Effector CD8-positive, alpha-beta T cell (primary cell): ENCODE data around the gene CCDC152.

Experiments
- DNase-seq: peaks from one replicate; lab custom pipeline; 2025; lab: John Stamatoyannopoulos, UW

CCDC152 gene

GRCh38 chr5:42781584-42781983 lies 25.0 kb downstream of the CCDC152 start:
- DNase-seq, result no peak

- DNase-seq, result no peak
These were observed 27.5 kb downstream of the CCDC152 start for GRCh38 chr5:42784132-42784531.

GRCh38 chr5:42785756-42786155 lies 29.1 kb downstream of the CCDC152 start:
- no peak for DNase-seq

GRCh38 chr5:42787073-42787472 lies 30.5 kb downstream of the CCDC152 start:
- DNase-seq, result no peak

- DNase-seq, result no peak
These were observed 31.2 kb downstream of the CCDC152 start for GRCh38 chr5:42787845-42788244.

- DNase-seq, result no peak
These were observed 34.5 kb downstream of the CCDC152 start for GRCh38 chr5:42791151-42791550.

- DNase-seq, result no peak
These were observed 41.9 kb downstream of the CCDC152 start for GRCh38 chr5:42798284-42799240.

GRCh38 chr5:42799241-42799608 lies 42.6 kb downstream of the CCDC152 start:
- no peak for DNase-seq

GRCh38 chr5:42799668-42800114 lies 43.1 kb downstream of the CCDC152 start:
- no peak for DNase-seq

- no peak for DNase-seq
These were observed 44.2 kb downstream of the CCDC152 start for GRCh38 chr5:42800748-42801330.

- DNase-seq, result no peak
These were observed 45.0 kb downstream of the CCDC152 start for GRCh38 chr5:42801516-42802166.

GRCh38 chr5:42804717-42805339 lies 48.2 kb downstream of the CCDC152 start:
- no peak for DNase-seq

- DNase-seq, result no peak
These were observed 49.5 kb downstream of the CCDC152 start for GRCh38 chr5:42806004-42806700.

GRCh38 chr5:42806701-42807262 lies 50.2 kb downstream of the CCDC152 start:
- no peak for DNase-seq

- no peak for DNase-seq
These were observed 51.3 kb downstream of the CCDC152 start for GRCh38 chr5:42807722-42808447.

- DNase-seq, result no peak
These were observed 52.4 kb downstream of the CCDC152 start for GRCh38 chr5:42808888-42809611.

- no peak for DNase-seq
These were observed 54.4 kb downstream of the CCDC152 start for GRCh38 chr5:42810834-42811590.

GRCh38 chr5:42811591-42812446 lies 55.2 kb downstream of the CCDC152 start, which contains the start of gene SELENOP:
Gene SELENOP, minus strand, starts transcription at chr5:42811892. Its CDS starts 3,539 bp downstream, at chr5:42808353.
- no peak for DNase-seq
